Pancreas (tissue), 10 donors: ENCODE results near the gene CENPS. TPM values are rescaled to one million over a fixed set of nuclear protein-coding genes. Genes with fewer than 3 reads are reported as not detected.

Experiments
- ATAC-seq, 4 donors: fragments of 200-7000 bp; cut with Tn5 transposase; one replicate each; pipeline versions ENCODE4 v1.8.0 to v1.9.1; 2020; ENCODE audit warnings: mild to moderate bottlenecking in 4 of 4, moderate library complexity in 4 of 4
- DNase-seq, 6 donors: peaks; one replicate each; pipeline ENCODE4 v3.0.0-alpha.2; 2020
- FAIRE-seq: peaks from 2 replicates; lab custom pipeline; 2012; peaks lifted over from hg19 to GRCh38; lab: Jason Lieb, UNC
- H3K27ac ChIP-seq, 4 donors: fragments of 200-600 bp; sonication (generic); 1 replicate in 3 of 4; 2 replicates in 1 of 4; pipeline versions ENCODE4 v1.5.0 to v1.8.0; 2020
- H3K27me3 ChIP-seq, 4 donors: fragments of 200-600 bp; one replicate each; pipeline ENCODE4 v1.8.0; 2021
- H3K36me3 ChIP-seq, 3 donors: fragments of 200-600 bp; sonication (generic) in 1 of 3; one replicate each; pipeline versions ENCODE4 v1.5.0 to v1.8.0; 2020 to 2021
- H3K4me1 ChIP-seq, 3 donors: fragments of 200-600 bp; one replicate each; pipeline ENCODE4 v1.8.0; 2021
- H3K4me3 ChIP-seq, 4 donors: fragments of 200-600 bp; sonication (generic) in 2 of 4; one replicate each; pipeline versions ENCODE4 v1.5.0 to v1.8.0; 2020 to 2021
- H3K9me3 ChIP-seq, 4 donors: fragments of 200-600 bp; one replicate each; pipeline ENCODE4 v1.8.0; 2021
- CTCF ChIP-seq, 4 donors: fragments of 200-600 bp; sonication (generic) in 3 of 4; IDR thresholded peaks; one replicate each; pipeline versions ENCODE4 v1.5.0 to v1.8.0; 2021; ENCODE audit warnings: antibody characterized with exemption in 4 of 4
- whole genome bisulfite sequencing, 2 donors: extraction: QIAGEN DNeasy Blood & Tissue Kit; methylation state at CpG; one replicate each; pipeline ENCODE4 v1.1.7; 2013; 5-methylcytosine and 5-hydroxymethylcytosine counted together
- intact Hi-C, 3 donors: fragments of 100-400 bp; cut with DNase I; formaldehyde crosslinking; loops; one replicate each; pipeline versions ENCODE4 v1.11.1 to v1.14.2; 2022
- polyA plus RNA-seq, 2 donors: library from polyadenylated mRNA; stranded (reverse); fragments of 200-250 nt; gene quantifications; one replicate each; pipeline ENCODE4 v1.2.3, GENCODE V29; 2013
- total RNA-seq, 6 donors: library from RNA; stranded (reverse); fragmentation: NEBNext Ultra II Directional in 4 of 6; extraction: Animal tissue kit (Norgen Biotek cat#: 25700) in 4 of 6; gene quantifications; one replicate each; pipeline versions ENCODE4 v1.2.1 to v1.2.4, GENCODE V29; 2021 to 2023
- donor health status: healthy with polysubstance abuse.
- donor health status: DM: no; HTN: no; CAD: no; lungs with moderate emphysema.
- donor health status: DM: no; HTN: no; CAD: no.
- donor health status: control.
- donor health status: control.
- donor health status: Bipolar disorder and iron deficiency.
- donor health status: DM: yes; HTN: yes; CAD: no.
- donor health status: DM: no; HTN: no; CAD: no.
- donor health status: DM: no; HTN: no; CAD: no.
- donor health status: DM: yes; HTN: yes; CAD: no.

Gene CENPS
- total and polyA plus RNA-seq, 8 donors, result 4.7 to 19.9 (median 8.4) TPM

- no peak overlapping the region for H3K27ac ChIP-seq
- FAIRE-seq, result no peak
Observed at GRCh38 chr1:10457875-10458274, 27.6 kb downstream of the CENPS start.

GRCh38 chr1:10459184-10459583 lies 29.0 kb downstream of the CENPS start:
- ATAC-seq, result peak in 3 of 4 donors; percentile 35 to 79 (median 63)
- Histone ChIP-seq H3K27ac (no peak overlapping the region), H3K27me3 (no peaks in the 10 kb centered on the region), H3K36me3 (peaks cover 0 to 27% (median 5%) of the 10 kb centered on the region in 3 donors), H3K4me1 (no peaks in the 10 kb centered on the region), H3K4me3 (no peak overlapping the region), H3K9me3 (no peaks in the 10 kb centered on the region)
- 53 to 62% methylated on average over 3 of the region's 3 CpGs for WGBS, 2 donors
- TF ChIP-seq CTCF (IDR thresholded peaks at IDR 0.05), result no peak
- intact Hi-C loops, result no loop called here
- no peak for DNase-seq
- no peak for FAIRE-seq

More at GRCh38 chr1:10457875-10458274, 27.6 kb downstream of the CENPS start:
- ATAC-seq (no peak), DNase-seq (no peak)
- intact Hi-C loops, result no loop called here
- Histone ChIP-seq H3K9me3 (no peaks in the 10 kb centered on the region), H3K4me3 (no peak overlapping the region), H3K27me3 (no peaks in the 10 kb centered on the region), H3K4me1 (no peaks in the 10 kb centered on the region), H3K36me3 (peaks cover 0 to 20% (median under 1%) of the 10 kb centered on the region in 3 donors)
- TF ChIP-seq CTCF (IDR thresholded peaks at IDR 0.05), result no peak
- WGBS, 2 donors, result 75 to 77% methylated on average over 9 of the region's 9 CpGs

- DNase-seq, result no peak
- intact Hi-C loops, result no loop called here
- H3K27ac ChIP-seq, result no peak overlapping the region
- no peaks in the 10 kb centered on the region for H3K27me3 ChIP-seq
- no peak for ATAC-seq
- no peaks in the 10 kb centered on the region for H3K9me3 ChIP-seq
- WGBS, 2 donors, result 96 to 98% methylated on average over 2 of the region's 2 CpGs
- no peak for TF ChIP-seq CTCF (IDR thresholded peaks at IDR 0.05)
- FAIRE-seq, result no peak
- H3K36me3 ChIP-seq, result peaks cover 0 to 29% (median 5%) of the 10 kb centered on the region in 3 donors
- H3K4me3 ChIP-seq, result no peak overlapping the region
- peaks cover 0 to 6% (median 6%) of the 10 kb centered on the region in 3 donors for H3K4me1 ChIP-seq
Observed at GRCh38 chr1:10467078-10467477, 36.8 kb downstream of the CENPS start.

- Histone ChIP-seq H3K4me1 (peaks cover 0 to 11% (median 9%) of the 10 kb centered on the region in 3 donors), H3K36me3 (peaks cover 0 to 15% (median 0%) of the 10 kb centered on the region in 3 donors), H3K27ac (no peak overlapping the region), H3K4me3 (no peak overlapping the region), H3K9me3 (no peaks in the 10 kb centered on the region), H3K27me3 (no peaks in the 10 kb centered on the region)
- WGBS, 2 donors, result 94 to 100% methylated on average over 4 of the region's 4 CpGs
- DNase-seq (no peak), ATAC-seq (no peak), FAIRE-seq (no peak)
- TF ChIP-seq CTCF (IDR thresholded peaks at IDR 0.05), result no peak
- intact Hi-C loops, result no loop called here
Observed at GRCh38 chr1:10470043-10470442, 39.8 kb downstream of the CENPS start.

- H3K9me3 ChIP-seq, result no peaks in the 10 kb centered on the region
- no peaks in the 10 kb centered on the region for H3K27me3 ChIP-seq
- DNase-seq, result peak in 1 of 6 donors; percentile 36
- FAIRE-seq, result no peak
- no peak for TF ChIP-seq CTCF (IDR thresholded peaks at IDR 0.05)
- peak overlapping the region in 3 of 4 donors; percentile 9 to 57 (median 41) for H3K27ac ChIP-seq
- peak; percentile 3 to 6 (median 4) for ATAC-seq
- H3K36me3 ChIP-seq, result peaks cover 0 to 10% (median 0%) of the 10 kb centered on the region in 3 donors
- peaks cover 7 to 19% (median 16%) of the 10 kb centered on the region in 3 donors for H3K4me1 ChIP-seq
- peak overlapping the region; percentile 55 to 89 (median 66) for H3K4me3 ChIP-seq
- intact Hi-C loops, result no loop called here
- 4 to 6% methylated on average over 23 of the region's 23 CpGs for WGBS, 2 donors
Observed at GRCh38 chr1:10471411-10472219, 41.4 kb downstream of the CENPS start.
